Memory B cell (primary cell): Measurements from ENCODE around the gene VARS2.
A peak's percentile ranks its signal among the peaks of the same experiment; 100 is the strongest.
"Not testable (repeated sequence)": the region's sequence is repeated elsewhere in the genome, so short reads cannot be mapped to it uniquely, and the experiment has no call there.

ENCODE experiments used
- ATAC-seq: fragments of 150-1000 bp; cut with Tn5 transposase; 2 replicates; pipeline ENCODE4 v1.10.0; 2021; ENCODE audit warnings: low read depth, mild to moderate bottlenecking, moderate library complexity
- DNase-seq, 2 donors: peaks; one replicate each; pipeline ENCODE4 v3.0.0; 2022; ENCODE audit warnings: low spot score in 2 of 2
- H3K27ac Mint-ChIP-seq: one replicate; pipeline ENCODE4 v1.8.0; 2022; ENCODE audit warnings: mild to moderate bottlenecking, moderate library complexity, mixed read lengths
- H3K27me3 Mint-ChIP-seq: one replicate; pipeline ENCODE4 v1.8.0; 2022; ENCODE audit warnings: mixed read lengths
- H3K36me3 Mint-ChIP-seq: one replicate; pipeline ENCODE4 v1.8.0; 2022; ENCODE audit warnings: mild to moderate bottlenecking, mixed read lengths
- H3K4me1 Mint-ChIP-seq: one replicate; pipeline ENCODE4 v1.8.0; 2022; ENCODE audit warnings: mixed read lengths
- H3K4me3 Mint-ChIP-seq: one replicate; pipeline ENCODE4 v1.8.0; 2022; ENCODE audit warnings: mild to moderate bottlenecking, moderate library complexity, mixed read lengths
- H3K9me3 Mint-ChIP-seq: one replicate; pipeline ENCODE4 v1.8.0; 2022; ENCODE audit warnings: mixed read lengths

The VARS2 gene

DNA sequence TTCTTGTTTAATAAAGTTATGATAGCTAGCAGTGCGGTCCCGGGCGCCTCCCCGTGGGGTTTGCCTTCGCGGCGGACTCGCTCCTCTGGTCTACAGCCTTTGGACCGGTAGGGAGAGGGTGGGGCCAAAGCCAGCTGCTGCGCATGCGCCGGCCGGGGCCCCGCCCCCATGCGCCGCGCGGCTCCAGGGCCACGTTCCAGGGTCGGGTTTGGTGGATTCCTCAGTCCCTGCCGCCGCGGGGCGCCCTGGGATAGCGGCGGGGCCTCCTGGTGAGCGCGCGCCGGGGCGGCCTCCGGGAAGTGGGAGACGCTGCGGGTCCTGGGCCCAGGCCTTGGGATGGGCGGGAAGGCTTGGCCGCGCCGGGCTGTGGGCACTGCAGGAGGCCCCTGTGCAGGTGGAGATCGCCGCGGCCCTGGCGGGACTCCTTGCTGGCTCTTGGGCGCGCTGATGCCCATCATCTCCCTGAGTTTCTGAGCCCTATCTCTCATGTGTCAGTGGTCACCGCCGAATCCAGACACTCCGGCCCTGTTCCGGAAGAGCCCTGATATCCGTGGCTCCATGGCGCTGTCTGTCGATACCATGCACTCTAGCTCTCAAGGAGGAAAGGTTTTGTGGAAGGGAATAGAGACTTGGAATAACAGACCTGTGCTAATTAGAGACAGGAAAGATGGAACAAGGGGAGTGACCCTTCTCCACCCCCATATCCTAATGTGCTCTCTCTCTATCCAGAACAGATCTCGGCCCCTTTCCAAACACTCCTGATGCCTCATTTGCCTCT, at the start of gene VARS2:
TSS of gene VARS2 (plus strand) at position 163 of the 778 bp plus-strand sequence. CDS start at position 762, 599 bp downstream.
- H3K4me1 Mint-ChIP-seq = peaks cover 22% of the 10 kb centered on the region
- peak; percentile 88 to 90 for DNase-seq
- ATAC-seq = peak; percentile 95
- no peaks in the 10 kb centered on the region for H3K27me3 Mint-ChIP-seq
- H3K4me3 Mint-ChIP-seq = peak within 1 kb of the TSS; percentile 94
- peak within 1 kb of the TSS; percentile 84 for H3K27ac Mint-ChIP-seq
- no peaks in the 10 kb centered on the region for H3K9me3 Mint-ChIP-seq
- H3K36me3 Mint-ChIP-seq = peaks cover 24% of the 10 kb centered on the region

DNA sequence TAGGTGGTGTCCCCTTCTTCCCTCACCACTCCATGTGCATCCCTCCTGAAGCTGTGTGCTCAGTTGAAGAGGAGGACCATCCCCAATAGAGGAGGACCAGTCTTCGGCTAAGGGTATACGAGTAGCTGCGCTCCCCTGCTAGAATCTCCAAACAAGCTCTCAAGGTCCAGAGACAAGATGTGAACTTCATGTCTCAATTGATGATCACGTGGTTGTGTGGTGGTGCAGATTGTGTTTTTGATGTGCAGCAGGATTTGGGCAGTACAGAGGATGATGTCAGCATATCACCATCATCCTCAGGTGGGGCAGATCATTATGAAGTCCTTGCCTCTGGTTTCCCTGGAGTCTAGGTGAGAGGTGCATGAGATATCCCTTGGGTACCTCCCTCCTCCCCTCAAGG, 49.7 kb upstream of the VARS2 start:
- peaks cover 7% of the 10 kb centered on the region for H3K36me3 Mint-ChIP-seq

DNA sequence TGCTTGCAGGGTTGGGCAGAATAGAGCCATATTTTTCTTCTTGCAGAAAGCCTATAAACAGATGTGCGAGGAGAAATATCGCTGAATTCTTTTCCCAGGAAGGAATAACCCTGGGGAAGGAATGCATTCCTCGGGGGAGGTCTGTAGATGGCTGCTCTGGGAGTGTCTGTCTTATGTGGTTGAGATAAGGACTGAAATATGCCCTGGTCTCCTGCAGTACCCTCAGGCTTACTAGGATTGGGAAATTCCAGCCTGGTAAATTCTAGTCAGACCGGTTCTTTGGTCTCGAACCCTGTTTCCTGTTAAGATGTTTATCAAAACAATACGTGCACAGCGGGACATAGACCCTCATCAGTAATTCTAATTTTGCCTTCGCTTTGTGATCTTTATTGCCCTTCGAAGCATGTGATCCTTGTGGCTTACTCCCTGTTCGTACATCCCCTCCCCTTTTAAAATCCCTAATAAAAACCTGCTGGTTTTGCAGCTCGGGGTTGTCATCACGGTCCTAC, 44.7 kb upstream of the VARS2 start:
- H3K27ac Mint-ChIP-seq, DNase-seq, H3K36me3 Mint-ChIP-seq, H3K4me3 Mint-ChIP-seq, H3K27me3 Mint-ChIP-seq, ATAC-seq, H3K4me1 Mint-ChIP-seq: not testable (repeated sequence)
- peaks cover 16% of the 10 kb centered on the region for H3K9me3 Mint-ChIP-seq

More for the DNA sequence above, 49.7 kb upstream of the VARS2 start:
- no peak overlapping the region for H3K4me3 Mint-ChIP-seq
- H3K27ac Mint-ChIP-seq = no peak overlapping the region
- no peak for ATAC-seq
- H3K4me1 Mint-ChIP-seq = no peaks in the 10 kb centered on the region
- DNase-seq = no peak
- peaks cover 7% of the 10 kb centered on the region for H3K9me3 Mint-ChIP-seq
- peaks cover 3% of the 10 kb centered on the region for H3K27me3 Mint-ChIP-seq

DNA sequence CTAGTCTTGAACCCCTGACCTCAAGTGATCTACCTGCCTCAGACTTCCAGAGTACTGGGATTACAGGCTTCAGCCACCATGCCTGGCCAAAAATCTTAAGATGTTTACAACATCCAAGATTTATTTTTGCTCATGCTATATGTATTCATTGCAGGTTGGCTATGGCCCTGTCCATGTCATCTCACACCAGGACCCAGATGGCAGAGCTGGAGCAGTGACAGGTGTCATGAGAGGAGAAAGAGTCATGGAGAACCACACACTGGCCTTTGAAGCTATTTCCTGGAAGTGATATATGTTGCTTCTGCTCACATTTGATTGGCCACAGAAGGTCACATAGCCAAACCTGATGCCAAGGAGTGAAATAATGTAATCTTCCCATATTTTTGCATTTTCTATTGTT, 43.5 kb upstream of the VARS2 start:
- H3K4me3 Mint-ChIP-seq = no peak overlapping the region
- no peak for ATAC-seq
- H3K27ac Mint-ChIP-seq = no peak overlapping the region
- peaks cover 8% of the 10 kb centered on the region for H3K27me3 Mint-ChIP-seq
- H3K4me1 Mint-ChIP-seq = no peaks in the 10 kb centered on the region
- DNase-seq = no peak
- peaks cover 16% of the 10 kb centered on the region for H3K9me3 Mint-ChIP-seq
- H3K36me3 Mint-ChIP-seq = peaks cover 6% of the 10 kb centered on the region

DNA sequence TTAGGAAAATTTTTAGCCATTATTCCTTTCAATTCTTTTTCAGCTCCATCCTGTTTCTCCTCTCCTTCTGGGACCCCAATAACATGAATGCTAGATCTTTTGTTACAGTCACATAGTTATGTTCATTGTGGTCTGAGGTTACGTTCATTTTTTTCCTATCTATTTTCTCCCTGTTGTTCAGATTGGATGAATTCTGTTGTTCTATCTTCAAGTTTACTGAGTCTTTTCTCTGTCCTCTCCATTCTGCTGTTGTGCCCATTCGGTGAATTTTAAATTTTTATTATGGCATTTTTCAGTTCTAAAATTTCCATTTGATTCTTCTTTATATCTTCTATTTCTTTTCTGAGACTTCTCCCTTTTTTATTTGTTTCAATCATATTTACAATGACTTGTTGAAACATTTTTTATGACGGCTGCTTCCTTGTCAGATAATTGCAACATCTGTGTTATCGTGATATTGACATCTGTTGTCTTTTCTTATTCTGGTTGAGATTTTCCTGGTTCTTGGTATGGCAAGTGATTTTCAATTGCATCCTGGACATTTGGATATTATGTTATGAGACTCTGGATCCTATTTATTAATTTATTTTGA, 42.4 kb upstream of the VARS2 start:
- H3K4me3 Mint-ChIP-seq = no peak overlapping the region
- no peaks in the 10 kb centered on the region for H3K4me1 Mint-ChIP-seq
- ATAC-seq (no peak), DNase-seq (no peak)
- H3K36me3 Mint-ChIP-seq = peaks cover 4% of the 10 kb centered on the region
- peaks cover 8% of the 10 kb centered on the region for H3K27me3 Mint-ChIP-seq
- peaks cover 16% of the 10 kb centered on the region for H3K9me3 Mint-ChIP-seq
- no peak overlapping the region for H3K27ac Mint-ChIP-seq

DNA sequence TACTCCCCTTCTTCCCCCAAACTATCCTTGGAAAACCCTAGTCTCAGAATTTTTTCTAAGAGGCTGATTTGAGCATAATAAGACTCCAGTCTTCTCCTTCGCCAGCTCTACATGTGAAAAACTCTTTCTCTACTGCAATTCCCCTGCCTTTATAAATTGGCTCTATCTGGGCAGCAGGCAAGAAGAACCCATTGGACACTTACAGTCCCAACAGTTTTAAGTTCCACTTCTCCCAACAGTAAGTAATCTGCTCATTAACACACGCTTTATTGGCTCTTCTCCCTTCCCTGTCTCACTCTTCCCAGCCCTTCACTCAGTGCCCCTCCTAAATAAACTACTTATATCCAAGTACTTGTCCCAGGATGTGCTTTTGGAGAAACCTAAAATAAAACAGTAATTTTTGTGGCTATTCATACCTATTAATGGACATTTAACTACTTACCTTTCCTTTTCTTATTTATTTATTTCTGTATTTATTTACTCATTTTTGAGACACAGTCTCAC, 40.8 kb upstream of the VARS2 start:
- ATAC-seq = no peak
- H3K4me3 Mint-ChIP-seq = no peak overlapping the region
- H3K4me1 Mint-ChIP-seq = peaks cover 8% of the 10 kb centered on the region
- H3K27me3 Mint-ChIP-seq = peaks cover 8% of the 10 kb centered on the region
- H3K9me3 Mint-ChIP-seq = peaks cover 16% of the 10 kb centered on the region
- H3K27ac Mint-ChIP-seq = no peak overlapping the region
- DNase-seq = no peak
- peaks cover 4% of the 10 kb centered on the region for H3K36me3 Mint-ChIP-seq

DNA sequence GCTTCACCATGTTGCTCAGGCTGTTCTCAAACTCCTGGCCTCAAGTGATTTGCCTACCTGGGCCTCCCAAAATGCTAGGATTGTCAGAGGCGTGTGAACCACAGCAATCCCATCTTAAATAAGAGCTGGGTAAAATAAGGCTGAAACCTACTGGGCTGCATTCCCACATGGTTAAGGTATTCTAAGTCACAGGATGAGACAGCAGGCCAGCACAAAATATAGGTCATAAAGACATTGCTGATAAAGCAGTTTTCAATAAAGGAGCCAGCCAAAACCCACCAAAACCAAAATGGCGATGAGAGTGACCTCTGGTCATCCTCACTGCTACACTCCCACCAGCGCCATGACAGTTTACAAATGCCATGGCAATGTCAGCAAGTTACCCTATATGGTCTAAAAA, 40.2 kb upstream of the VARS2 start:
- H3K27ac Mint-ChIP-seq, DNase-seq, H3K36me3 Mint-ChIP-seq, H3K4me3 Mint-ChIP-seq, H3K27me3 Mint-ChIP-seq, ATAC-seq: not testable (repeated sequence)
- Mint-ChIP-seq H3K4me1 (peaks cover 11% of the 10 kb centered on the region), H3K9me3 (peaks cover 16% of the 10 kb centered on the region)

DNA sequence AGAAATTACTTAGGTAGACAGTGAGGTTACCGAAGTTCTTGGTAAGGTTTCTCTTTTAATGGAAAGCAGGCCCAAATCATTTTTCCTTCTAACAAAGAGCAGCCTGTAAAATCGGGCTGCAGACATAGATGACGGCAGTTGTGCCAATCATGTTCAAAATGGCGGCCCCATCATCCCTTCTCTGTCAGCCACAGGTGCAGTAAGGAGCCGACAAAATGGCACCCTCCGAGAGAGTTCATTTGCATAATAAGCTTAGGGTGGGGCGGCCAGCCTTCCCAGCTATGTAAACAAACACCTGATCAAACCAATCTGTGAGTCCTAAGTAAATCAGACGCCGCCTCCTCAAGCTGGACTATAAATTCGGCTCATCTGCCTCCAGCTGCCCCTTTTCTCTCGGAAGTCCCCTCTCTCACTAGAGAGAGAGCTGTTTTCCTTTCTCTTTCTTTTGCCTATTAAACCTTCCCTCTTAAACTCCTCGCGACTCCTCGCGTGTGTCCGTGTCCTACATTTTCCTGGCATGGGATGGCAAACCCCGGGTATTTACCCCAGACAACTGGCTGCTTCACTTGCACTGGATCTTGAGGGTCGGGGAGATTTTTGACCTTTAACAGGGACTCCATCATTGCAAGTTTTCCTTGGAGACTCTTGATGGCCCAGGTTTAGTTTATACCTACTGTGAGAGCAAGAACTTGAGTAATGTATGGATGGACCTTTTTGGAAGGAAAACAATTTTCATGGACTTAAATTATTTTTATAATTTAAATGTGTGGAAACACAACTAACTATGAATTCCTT, 38.6 kb upstream of the VARS2 start:
- ATAC-seq = no peak
- no peak overlapping the region for H3K27ac Mint-ChIP-seq
- no peak overlapping the region for H3K4me3 Mint-ChIP-seq

DNA sequence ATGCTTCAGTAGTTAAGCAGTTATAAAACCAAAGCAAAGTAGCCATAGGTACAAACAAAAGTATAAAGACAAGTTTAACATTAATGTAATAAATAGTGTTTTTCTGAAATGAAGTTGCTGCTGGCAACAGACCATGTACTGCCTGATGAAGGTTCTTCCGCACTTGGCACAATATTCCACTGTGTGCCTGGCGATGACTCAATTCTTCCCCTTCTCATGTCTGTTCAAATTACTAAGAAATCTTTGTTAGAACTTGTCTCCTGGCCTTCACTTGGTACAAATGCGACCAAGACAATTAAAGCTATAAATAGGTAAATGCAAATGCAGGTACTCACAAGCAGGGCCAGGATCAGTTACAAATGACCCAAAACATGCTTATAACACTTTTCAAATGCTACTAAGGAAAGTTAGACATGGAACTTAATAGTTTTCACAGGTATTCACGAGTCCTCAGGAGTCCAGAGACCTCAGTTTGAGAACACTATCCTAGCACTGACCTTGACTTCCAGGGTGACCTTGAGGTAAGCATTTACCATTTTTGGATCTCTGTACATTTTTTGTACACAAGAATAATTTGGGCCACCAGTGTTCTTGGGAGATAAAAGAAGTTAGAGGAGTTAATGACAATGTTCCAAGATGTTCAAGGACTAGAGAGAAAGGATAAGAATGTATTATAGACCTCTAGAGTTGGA, 37.9 kb upstream of the VARS2 start:
- peaks cover 4% of the 10 kb centered on the region for H3K36me3 Mint-ChIP-seq
- peaks cover 8% of the 10 kb centered on the region for H3K9me3 Mint-ChIP-seq
- peaks cover 5% of the 10 kb centered on the region for H3K27me3 Mint-ChIP-seq
- no peak for ATAC-seq
- H3K27ac Mint-ChIP-seq = no peak overlapping the region
- DNase-seq = no peak
- H3K4me3 Mint-ChIP-seq = no peak overlapping the region
- peaks cover 18% of the 10 kb centered on the region for H3K4me1 Mint-ChIP-seq

More for the DNA sequence above, 38.6 kb upstream of the VARS2 start:
- Mint-ChIP-seq H3K27me3 (peaks cover 8% of the 10 kb centered on the region), H3K9me3 (peaks cover 10% of the 10 kb centered on the region), H3K4me1 (peaks cover 16% of the 10 kb centered on the region), H3K36me3 (peaks cover 4% of the 10 kb centered on the region)
- DNase-seq = no peak

DNA sequence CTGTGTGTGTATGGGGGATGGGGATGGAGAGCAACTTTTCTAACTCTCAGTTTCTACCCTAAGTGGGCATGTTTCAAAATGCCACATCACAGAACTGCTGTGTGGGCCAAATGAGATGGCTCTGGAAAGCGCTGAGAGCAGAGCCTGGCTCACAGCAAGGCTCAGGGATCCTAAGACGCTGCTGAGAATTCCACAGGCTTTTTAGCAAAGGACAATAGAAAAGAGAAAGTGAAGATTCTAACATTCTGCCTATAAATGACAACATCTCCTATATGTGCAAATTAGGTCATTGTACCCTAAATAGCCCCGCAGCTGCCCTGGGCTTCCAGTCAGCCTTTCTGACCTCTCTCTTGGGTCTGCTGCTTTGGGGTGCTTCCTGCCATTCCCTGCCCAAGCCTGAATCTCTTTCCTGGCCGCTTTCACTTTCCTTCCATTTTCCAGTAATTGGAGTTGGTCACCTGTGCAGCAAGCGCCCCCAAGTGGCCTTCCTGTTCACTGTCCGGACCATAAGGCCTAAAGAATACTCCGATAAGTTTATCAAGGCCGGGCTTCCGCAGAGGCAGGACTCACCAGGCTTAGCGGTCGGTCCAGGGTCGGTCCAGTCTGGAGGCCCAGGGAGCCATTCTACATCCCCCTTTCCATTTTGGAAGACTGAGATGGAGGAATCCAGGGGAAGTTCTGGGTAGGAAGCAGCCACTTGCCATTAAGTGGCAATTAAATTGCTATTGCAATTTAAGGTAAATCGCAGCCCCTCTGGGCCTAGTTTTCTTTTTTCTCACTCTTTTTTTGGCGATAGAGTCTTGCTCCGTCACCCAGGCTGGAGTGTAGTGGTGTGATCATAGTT, 36.4 kb upstream of the VARS2 start:
- Mint-ChIP-seq H3K9me3 (peaks cover 2% of the 10 kb centered on the region), H3K27me3 (peaks cover 5% of the 10 kb centered on the region), H3K4me3 (peak overlapping the region; percentile 73), H3K36me3 (no peaks in the 10 kb centered on the region), H3K27ac (peak overlapping the region; percentile 22), H3K4me1 (peaks cover 28% of the 10 kb centered on the region)
- peak; percentile 74 for ATAC-seq
- peak; percentile 39 to 60 for DNase-seq

DNA sequence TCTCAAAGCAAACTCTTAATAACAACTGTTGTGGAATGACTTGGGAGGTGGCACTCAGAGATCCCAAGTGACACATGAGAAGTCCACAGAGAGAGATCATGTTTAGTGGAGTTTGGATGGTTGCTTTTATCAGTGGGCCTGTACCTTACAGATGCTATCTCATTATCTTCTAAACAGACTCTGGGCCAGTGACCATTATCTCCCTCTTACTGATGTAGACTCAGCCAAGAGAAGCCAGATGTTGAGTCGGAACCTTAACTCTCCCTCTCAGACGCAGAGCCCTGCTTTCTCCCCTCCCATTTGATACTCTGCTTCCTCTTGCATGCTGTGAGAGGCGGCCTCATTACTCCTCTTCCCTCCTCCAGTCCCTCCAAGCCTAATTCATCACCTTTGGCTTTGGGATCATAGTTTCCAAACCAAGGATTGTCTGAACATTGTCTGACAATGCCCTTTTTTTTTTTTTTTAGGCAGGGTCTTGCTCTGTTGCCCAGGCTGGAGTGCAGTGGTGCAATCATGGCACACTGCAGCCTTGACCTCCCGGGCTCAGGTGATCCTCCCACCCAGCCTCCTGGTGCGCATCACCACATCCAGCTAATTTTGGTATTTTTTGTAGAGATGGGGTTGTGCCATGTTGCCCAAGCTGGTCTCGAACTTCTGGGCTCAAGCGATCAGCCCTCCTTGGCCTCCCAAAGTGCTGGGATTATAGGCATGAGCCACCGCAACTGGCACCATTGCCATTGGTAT, 34.2 kb upstream of the VARS2 start:
- Mint-ChIP-seq H3K27ac (peak overlapping the region; percentile 86), H3K4me1 (peaks cover 36% of the 10 kb centered on the region)
- ATAC-seq = no peak

DNA sequence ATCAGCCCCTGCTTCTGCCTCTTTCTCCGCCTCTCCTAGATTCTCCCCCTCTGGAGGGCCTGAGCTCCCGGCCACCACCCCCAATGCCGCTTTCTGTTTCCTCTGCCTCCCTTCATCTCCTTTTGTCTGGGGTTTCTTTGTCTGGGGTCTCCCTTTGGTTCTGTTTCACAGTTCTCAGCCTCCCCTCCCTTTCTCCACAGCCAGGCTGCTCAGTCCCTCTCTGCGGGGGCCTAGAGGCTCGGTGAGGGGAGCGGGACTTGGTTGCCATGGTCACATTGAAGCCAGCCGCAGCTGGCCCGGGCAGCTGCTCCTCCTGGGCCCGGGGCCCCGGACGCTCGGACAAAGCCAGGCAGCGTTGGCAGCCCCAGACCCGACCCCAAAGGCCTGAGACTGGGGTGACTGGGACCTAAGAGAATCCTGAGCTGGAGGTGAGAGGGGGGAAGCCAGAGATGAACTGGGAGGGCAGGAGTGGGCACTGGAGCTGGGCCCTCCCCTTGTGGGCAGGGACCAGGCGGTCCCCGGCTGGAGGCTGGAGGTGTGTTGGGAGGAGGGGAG, 33.3 kb upstream of the VARS2 start:
- H3K4me3 Mint-ChIP-seq = no peak overlapping the region
- DNase-seq (no peak), ATAC-seq (no peak)
- H3K36me3 Mint-ChIP-seq = no peaks in the 10 kb centered on the region
- H3K9me3 Mint-ChIP-seq = no peaks in the 10 kb centered on the region
- H3K27ac Mint-ChIP-seq = peak overlapping the region; percentile 86
- H3K4me1 Mint-ChIP-seq = peaks cover 43% of the 10 kb centered on the region
- no peaks in the 10 kb centered on the region for H3K27me3 Mint-ChIP-seq

More for the DNA sequence above, 34.2 kb upstream of the VARS2 start:
- no peaks in the 10 kb centered on the region for H3K36me3 Mint-ChIP-seq
- DNase-seq = no peak
- no peak overlapping the region for H3K4me3 Mint-ChIP-seq
- no peaks in the 10 kb centered on the region for H3K27me3 Mint-ChIP-seq
- no peaks in the 10 kb centered on the region for H3K9me3 Mint-ChIP-seq
